Activated CD4-positive, alpha-beta T cell treated with anti-CD3 and anti-CD28 coated beads, Interleukin-2, amount 10 ng/mL, durations not matched to agents 7 days and 5 days (primary cell): ENCODE measurements around the gene CREB1. TPM values are rescaled to one million over a fixed set of nuclear protein-coding genes. Genes with fewer than 3 reads are reported as not detected.
"Not testable (repeated sequence)": the region's sequence is repeated elsewhere in the genome, so short reads cannot be mapped to it uniquely, and the experiment has no call there.

Experiments used
- CTCF ChIA-PET: fragments of 350-600 bp; sonication (Branson Sonifier 250); formaldehyde crosslinking; loops from one replicate; lab custom pipeline; 2021; ENCODE audit warnings: antibody characterized with exemption; lab: Charles Lee
- POLR2A ChIA-PET: fragments of 350-600 bp; sonication (Branson Sonifier 250); formaldehyde crosslinking; loops from one replicate; lab custom pipeline; 2021; ENCODE audit warnings: antibody characterized with exemption; lab: Charles Lee
- DNase-seq: peaks from one replicate; pipeline ENCODE4 v3.0.0-alpha.2; 2020
- H3K27ac Mint-ChIP-seq: one replicate; pipeline ENCODE4 v1.8.0; 2021; ENCODE audit warnings: mild to moderate bottlenecking, moderate library complexity, mixed read lengths
- H3K27me3 Mint-ChIP-seq: one replicate; pipeline ENCODE4 v1.8.0; 2021; ENCODE audit warnings: mixed read lengths
- H3K36me3 Mint-ChIP-seq: one replicate; pipeline ENCODE4 v1.8.0; 2021; ENCODE audit warnings: low read depth, mixed read lengths
- H3K4me1 Mint-ChIP-seq: one replicate; pipeline ENCODE4 v1.8.0; 2021; ENCODE audit warnings: mixed read lengths
- H3K4me3 Mint-ChIP-seq: one replicate; pipeline ENCODE4 v1.8.0; 2021; ENCODE audit warnings: mild to moderate bottlenecking, moderate library complexity, mixed read lengths
- H3K9me3 Mint-ChIP-seq: one replicate; pipeline ENCODE4 v1.8.0; 2021; ENCODE audit warnings: mixed read lengths
- total RNA-seq, 2 experiments: library from RNA; stranded (reverse); gene quantifications; one replicate each; pipeline ENCODE4 v1.2.3, GENCODE V29; 2021

The CREB1 gene
- total RNA-seq, 2 experiments from 2014 or later: 92.5 to 118 TPM

DNA sequence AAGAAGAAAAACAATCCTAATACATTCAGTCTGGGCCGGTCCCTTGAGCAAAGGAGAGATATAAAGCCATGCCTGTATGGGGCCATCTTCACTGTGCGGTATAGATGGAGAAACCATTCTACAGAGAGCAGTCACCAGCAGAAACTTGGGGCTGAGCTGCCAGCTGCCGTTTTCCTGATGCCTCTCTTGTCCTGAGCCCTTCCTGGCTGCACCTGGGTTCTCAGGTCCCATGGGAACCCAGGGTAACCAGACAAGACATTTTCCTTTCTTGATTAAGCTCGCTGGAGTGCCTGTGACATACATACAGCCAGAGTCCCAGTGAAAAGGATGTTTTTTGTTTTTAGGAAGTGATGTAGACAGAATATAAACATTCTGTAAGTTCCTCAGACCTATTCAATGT lies 100.7 kb downstream of the CREB1 start:
- Mint-ChIP-seq H3K27me3 (no peaks in the 10 kb centered on the region), H3K9me3 (no peaks in the 10 kb centered on the region), H3K36me3 (no peaks in the 10 kb centered on the region), H3K4me3 (no peak overlapping the region), H3K4me1 (peaks cover 15% of the 10 kb centered on the region), H3K27ac (no peak overlapping the region)
- DNase-seq: no peak
- ChIA-PET CTCF (interaction anchor here (0.6 kb wide), 3 partner anchors 16 to 410 kb away, joined by 3 read pairs; no protein-coding TSS in a partner anchor), POLR2A (no interaction called here)

GRCh38 chr2:207632575-207633493 lies 103.1 kb downstream of the CREB1 start:
- ChIA-PET CTCF (interaction anchor here (1.3 kb wide), 1 partner anchor 39 kb away, joined by 3 read pairs; no protein-coding TSS in a partner anchor), POLR2A (no interaction called here)
- Mint-ChIP-seq H3K27me3 (no peaks in the 10 kb centered on the region), H3K36me3 (no peaks in the 10 kb centered on the region), H3K9me3 (no peaks in the 10 kb centered on the region), H3K4me1 (peaks cover 5% of the 10 kb centered on the region), H3K27ac (no peak overlapping the region), H3K4me3 (no peak overlapping the region)
- DNase-seq: peak; percentile 9

GRCh38 chr2:207633686-207634085 lies 103.9 kb downstream of the CREB1 start:
- CTCF ChIA-PET: interaction anchor here (1.3 kb wide), 1 partner anchor 40 kb away, joined by 3 read pairs; no protein-coding TSS in a partner anchor

GRCh38 chr2:207635468-207636200 lies 105.9 kb downstream of the CREB1 start:
- ChIA-PET CTCF (interaction anchor here (2.4 kb wide), 1 partner anchor 10 kb away, joined by 17 read pairs; the partner anchor contains the start of gene METTL21A), POLR2A (no interaction called here)
- Mint-ChIP-seq H3K36me3 (no peaks in the 10 kb centered on the region), H3K27ac (no peak overlapping the region), H3K4me3 (no peak overlapping the region), H3K9me3 (peaks cover 5% of the 10 kb centered on the region), H3K4me1 (peaks cover 5% of the 10 kb centered on the region), H3K27me3 (no peaks in the 10 kb centered on the region)
- no peak for DNase-seq

More at GRCh38 chr2:207633686-207634085, 103.9 kb downstream of the CREB1 start:
- no peak for DNase-seq
- no peaks in the 10 kb centered on the region for H3K27me3 Mint-ChIP-seq
- POLR2A ChIA-PET: no interaction called here
- no peak overlapping the region for H3K4me3 Mint-ChIP-seq
- no peaks in the 10 kb centered on the region for H3K9me3 Mint-ChIP-seq
- no peaks in the 10 kb centered on the region for H3K36me3 Mint-ChIP-seq
- H3K4me1 Mint-ChIP-seq: peaks cover 5% of the 10 kb centered on the region
- no peak overlapping the region for H3K27ac Mint-ChIP-seq

- H3K9me3 Mint-ChIP-seq: peaks cover 13% of the 10 kb centered on the region
- H3K4me1 Mint-ChIP-seq, CTCF ChIA-PET: not testable (repeated sequence)
These were observed 109.5 kb downstream of the CREB1 start for GRCh38 chr2:207639288-207639687.

DNA sequence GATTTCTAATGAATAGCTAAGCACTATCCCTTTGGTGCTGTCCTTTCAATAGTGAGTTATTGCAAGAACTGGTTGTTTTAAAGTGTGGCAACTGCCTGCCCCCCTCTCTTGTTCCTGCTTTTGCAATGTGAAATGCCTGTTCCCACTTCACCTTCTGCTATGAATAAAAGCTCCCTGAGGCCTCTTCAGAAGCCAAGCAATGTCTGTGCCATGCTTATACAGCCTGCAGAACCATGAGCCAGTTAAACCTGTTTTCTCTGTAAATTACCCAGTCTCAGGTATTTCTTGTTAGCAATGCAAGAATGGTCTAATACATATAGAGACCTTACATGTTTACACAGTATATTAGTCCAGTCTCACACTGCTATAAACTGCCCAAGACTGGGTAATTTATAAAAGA lies 110.4 kb downstream of the CREB1 start:
- CTCF ChIA-PET: no interaction called here
- Mint-ChIP-seq H3K36me3 (no peaks in the 10 kb centered on the region), H3K4me3 (no peak overlapping the region), H3K4me1 (no peaks in the 10 kb centered on the region), H3K9me3 (peaks cover 13% of the 10 kb centered on the region), H3K27me3 (peaks cover 4% of the 10 kb centered on the region), H3K27ac (no peak overlapping the region)
- POLR2A ChIA-PET: interaction anchor here (0.6 kb wide), 1 partner anchor 489 kb away, joined by 3 read pairs; no protein-coding TSS in a partner anchor
- no peak for DNase-seq

More at GRCh38 chr2:207639288-207639687, 109.5 kb downstream of the CREB1 start:
- peak overlapping the region; percentile 46 for H3K27ac Mint-ChIP-seq
- H3K27me3 Mint-ChIP-seq, DNase-seq, POLR2A ChIA-PET, H3K36me3 Mint-ChIP-seq, H3K4me3 Mint-ChIP-seq: not testable (repeated sequence)

GRCh38 chr2:207640661-207641060 lies 110.9 kb downstream of the CREB1 start:
- H3K27ac Mint-ChIP-seq: no peak overlapping the region
- ChIA-PET POLR2A (interaction anchor here (0.6 kb wide), 1 partner anchor 490 kb away, joined by 3 read pairs; no protein-coding TSS in a partner anchor), CTCF (no interaction called here)
- no peak overlapping the region for H3K4me3 Mint-ChIP-seq
- no peak for DNase-seq
- no peaks in the 10 kb centered on the region for H3K4me1 Mint-ChIP-seq
- no peaks in the 10 kb centered on the region for H3K36me3 Mint-ChIP-seq
- peaks cover 13% of the 10 kb centered on the region for H3K9me3 Mint-ChIP-seq
- H3K27me3 Mint-ChIP-seq: peaks cover 4% of the 10 kb centered on the region

- peaks cover 4% of the 10 kb centered on the region for H3K27me3 Mint-ChIP-seq
- ChIA-PET POLR2A (no interaction called here), CTCF (no interaction called here)
- no peak for DNase-seq
- H3K4me3 Mint-ChIP-seq: no peak overlapping the region
- no peaks in the 10 kb centered on the region for H3K4me1 Mint-ChIP-seq
- no peaks in the 10 kb centered on the region for H3K36me3 Mint-ChIP-seq
- H3K9me3 Mint-ChIP-seq: peaks cover 13% of the 10 kb centered on the region
- H3K27ac Mint-ChIP-seq: no peak overlapping the region
These were observed 114.1 kb downstream of the CREB1 start for GRCh38 chr2:207643892-207644291.

DNA sequence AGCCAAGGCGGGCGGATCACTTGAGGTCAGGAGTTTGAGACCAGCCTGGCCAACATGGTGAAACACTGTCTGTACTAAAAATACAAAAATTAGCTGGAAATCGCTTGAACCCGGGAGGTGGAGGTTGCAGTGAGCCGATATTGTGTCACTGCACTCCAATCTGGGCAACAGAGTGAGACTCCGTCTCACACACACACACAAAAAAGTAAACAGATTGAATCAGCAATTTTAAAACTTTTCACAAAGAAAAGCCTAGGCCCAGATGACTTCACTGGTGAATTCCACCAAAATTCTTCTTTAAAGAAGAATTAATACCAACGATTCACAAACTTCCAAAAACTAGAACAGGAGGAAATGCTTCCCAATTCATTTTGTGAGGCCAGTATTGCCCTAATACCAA lies 116.8 kb downstream of the CREB1 start:
- CTCF ChIA-PET: interaction anchor here (0.5 kb wide), 1 partner anchor 16 kb away, joined by 3 read pairs; no protein-coding TSS in a partner anchor

More for the DNA sequence above, 116.8 kb downstream of the CREB1 start:
- H3K27ac Mint-ChIP-seq, H3K27me3 Mint-ChIP-seq, H3K36me3 Mint-ChIP-seq, H3K9me3 Mint-ChIP-seq, H3K4me1 Mint-ChIP-seq, H3K4me3 Mint-ChIP-seq, POLR2A ChIA-PET, DNase-seq: not testable (repeated sequence)

Other genes starting within 250 kb of the CREB1 start
- 10 to 100 TPM; 18.8 to 19.3 TPM for gene METTL21A, start 95.4 kb downstream of the CREB1 start, total RNA-seq
- gene CCNYL1, start 181.7 kb downstream of the CREB1 start, total RNA-seq: 1 to 10 TPM; 5.1 to 6.9 TPM
- gene FZD5, start 239.9 kb downstream of the CREB1 start, total RNA-seq: under 1 TPM; 0.25 to 0.35 TPM